NCI-H1436 (cell line): ENCODE results near the gene DTD1.
A peak's percentile ranks its signal among the peaks of the same experiment; 100 is the strongest.

Experiments
- DNase-seq: peaks from one replicate; lab custom pipeline; 2025; lab: John Stamatoyannopoulos, UW

DTD1 gene

GRCh38 chr20:18705910-18706309 lies 118.1 kb downstream of the DTD1 start:
- DNase-seq = no peak

GRCh38 chr20:18712131-18712530 lies 124.3 kb downstream of the DTD1 start:
- no peak for DNase-seq

GRCh38 chr20:18712882-18713281 lies 125.0 kb downstream of the DTD1 start:
- DNase-seq = no peak

GRCh38 chr20:18715564-18715963 lies 127.7 kb downstream of the DTD1 start:
- DNase-seq = no peak

- DNase-seq = peak; percentile 35
Measured at GRCh38 chr20:18717062-18717461, 129.2 kb downstream of the DTD1 start.

GRCh38 chr20:18718129-18718528 lies 130.3 kb downstream of the DTD1 start:
- DNase-seq = no peak

- DNase-seq = no peak
Measured at GRCh38 chr20:18719426-18719825, 131.6 kb downstream of the DTD1 start.

GRCh38 chr20:18721551-18722115 lies 133.8 kb downstream of the DTD1 start:
- no peak for DNase-seq

- DNase-seq = no peak
Measured at GRCh38 chr20:18722371-18722770, 134.5 kb downstream of the DTD1 start.

- no peak for DNase-seq
Measured at GRCh38 chr20:18724077-18724476, 136.2 kb downstream of the DTD1 start.

- DNase-seq = no peak
Measured at GRCh38 chr20:18724788-18725464, 137.1 kb downstream of the DTD1 start.

- peak; percentile 53 for DNase-seq
Measured at GRCh38 chr20:18727032-18727508, 139.2 kb downstream of the DTD1 start.

- no peak for DNase-seq
Measured at GRCh38 chr20:18728165-18728869, 140.5 kb downstream of the DTD1 start.

GRCh38 chr20:18728870-18729224 lies 141.0 kb downstream of the DTD1 start:
- no peak for DNase-seq

- no peak for DNase-seq
Measured at GRCh38 chr20:18729231-18729825, 141.5 kb downstream of the DTD1 start.

- DNase-seq = no peak
Measured at GRCh38 chr20:18731940-18732339, 144.1 kb downstream of the DTD1 start.

GRCh38 chr20:18734525-18735189 lies 146.8 kb downstream of the DTD1 start:
- DNase-seq = no peak

- DNase-seq = no peak
Measured at GRCh38 chr20:18737140-18737539, 149.3 kb downstream of the DTD1 start.

- DNase-seq = no peak
Measured at GRCh38 chr20:18738055-18738454, 150.2 kb downstream of the DTD1 start.

- DNase-seq = no peak
Measured at GRCh38 chr20:18738888-18739287, 151.0 kb downstream of the DTD1 start.

- DNase-seq = peak; percentile 43
Measured at GRCh38 chr20:18739751-18740166, 151.9 kb downstream of the DTD1 start.

- DNase-seq = no peak
Measured at GRCh38 chr20:18740726-18741125, 152.9 kb downstream of the DTD1 start.
